Stimulated activated CD4-positive, alpha-beta T cell treated with anti-CD3 and anti-CD28 coated beads, Interleukin-12 subunit alpha, Interleukin-12 subunit beta, amount 100 ng/mL, for 48 hours (primary cell): ENCODE measurements around the gene TAF11L13.

ENCODE experiments used
- DNase-seq, 3 donors: peaks; one replicate each; pipeline ENCODE4 v3.0.0-alpha.2; 2020; ENCODE audit warnings: low read depth in 2 of 3, low spot score in 1 of 3

The TAF11L13 gene

DNA sequence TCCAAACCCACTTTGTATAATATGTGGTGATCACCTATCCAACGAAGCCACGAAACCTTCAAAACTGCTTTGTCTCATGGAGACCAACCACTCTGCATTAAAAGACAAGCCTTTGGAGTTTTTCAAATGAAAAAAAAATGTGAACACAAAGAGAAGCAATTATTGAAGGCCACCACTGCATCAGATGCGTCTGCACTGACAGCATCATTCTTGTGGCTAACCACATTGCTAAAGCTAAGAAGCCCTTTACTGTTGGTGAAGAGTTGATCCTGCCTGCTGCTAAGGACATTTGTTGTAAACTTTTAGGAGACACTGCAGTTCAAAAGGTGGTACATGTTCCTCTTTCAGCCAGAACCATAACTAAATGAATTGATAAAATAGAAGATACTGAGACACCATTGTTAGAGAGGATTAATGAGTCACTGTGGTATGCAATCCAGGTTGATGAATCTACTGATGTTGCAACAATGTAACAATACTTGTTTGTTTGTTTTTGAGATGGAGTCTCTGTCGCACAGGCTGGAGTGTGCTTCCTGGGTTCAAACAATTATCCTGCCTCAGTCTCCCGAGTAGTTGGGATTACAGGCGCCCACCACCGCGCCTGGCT lies 47.8 kb downstream of the TAF11L13 start:
- DNase-seq = no peak

DNA sequence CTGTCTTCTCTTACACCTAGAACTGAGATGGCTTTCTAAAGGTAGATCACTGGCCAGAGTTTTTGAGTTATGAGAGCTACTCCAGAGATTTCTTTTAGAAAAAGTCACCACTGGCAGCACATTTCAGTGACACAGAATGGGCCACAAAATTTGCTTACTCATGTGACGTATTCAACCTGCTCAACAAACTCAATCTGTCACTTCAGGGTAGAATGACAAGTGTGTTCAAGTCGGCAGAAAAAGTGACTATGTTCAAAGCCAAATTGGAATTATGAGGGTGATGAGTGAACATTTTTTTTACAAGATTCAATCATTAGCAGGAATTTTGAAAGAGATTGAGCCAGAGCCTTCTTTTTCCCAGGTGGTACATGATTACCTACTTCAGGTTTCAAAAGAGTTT lies 48.8 kb downstream of the TAF11L13 start:
- no peak for DNase-seq
